GM12891 (cell line): ENCODE data around the gene FNBP1.

ENCODE experiments used
- PAX5 ChIP-seq: IDR thresholded peaks from 2 replicates; pipeline ENCODE4 v1.6.1; 2011; ENCODE audit warnings: low read length, moderate library complexity, mild to moderate bottlenecking; ENCODE audit not compliant: insufficient read depth, severe bottlenecking
- POLR2A ChIP-seq: IDR thresholded peaks from 2 replicates; pipeline ENCODE4 v1.6.1; 2011; ENCODE audit warnings: low read depth, low read length, control low read depth
- POLR2AphosphoS5 ChIP-seq: IDR thresholded peaks from 2 replicates; pipeline ENCODE4 v1.6.1; 2011; ENCODE audit warnings: low read depth, low read length, control low read depth
- POU2F2 ChIP-seq: IDR thresholded peaks from 2 replicates; pipeline ENCODE4 v1.6.1; 2011; ENCODE audit warnings: low read depth, mild to moderate bottlenecking, control low read depth, low read length, moderate library complexity
- TAF1 ChIP-seq: IDR thresholded peaks from 2 replicates; pipeline ENCODE4 v1.6.1; 2011; ENCODE audit warnings: low read depth, low read length, control low read depth

GRCh38 chr9:129869585-129870501 lies 173.1 kb downstream of the FNBP1 start:
- TF ChIP-seq POLR2AphosphoS5 (no peak), POLR2A (no peak), TAF1 (no peak), POU2F2 (no peak), PAX5 (no peak)
